GM10248 (cell line): Measurements from ENCODE around the gene PBX3.

ENCODE experiments used
- CTCF ChIA-PET: fragments of 300-600 bp; sonication (Branson Sonifier 250); formaldehyde crosslinking; extraction: SDS; loops from one replicate; lab custom pipeline; 2021; ENCODE audit warnings: antibody characterized with exemption; lab: Yijun Ruan, JAX
- POLR2A ChIA-PET: fragments of 350-650 bp; sonication (Branson Sonifier 250); formaldehyde crosslinking; extraction: SDS; loops from one replicate; lab custom pipeline; 2020; ENCODE audit warnings: antibody characterized with exemption; lab: Yijun Ruan, JAX
- DNase-seq: peaks from one replicate; pipeline ENCODE4 v3.0.0; 2012; ENCODE audit errors: extremely low spot score
- TF ChIP-seq, protein P1 (sequence below): IDR thresholded peaks from 2 replicates; pipeline ENCODE4 v1.5.1; 2012; ENCODE audit warnings: mild to moderate bottlenecking, low read depth; ENCODE audit errors: extremely low read depth, missing control alignments, control extremely low read depth

PBX3 gene

GRCh38 chr9:125963932-125964331 is 216.8 kb downstream of the PBX3 start:
- POLR2A ChIA-PET, result interaction anchor here (0.6 kb wide), 1 partner anchor 29 kb away, joined by 3 read pairs; no protein-coding TSS in a partner anchor
- CTCF ChIA-PET, result no interaction called here
- no peak for DNase-seq
- TF ChIP-seq, protein P1, sequence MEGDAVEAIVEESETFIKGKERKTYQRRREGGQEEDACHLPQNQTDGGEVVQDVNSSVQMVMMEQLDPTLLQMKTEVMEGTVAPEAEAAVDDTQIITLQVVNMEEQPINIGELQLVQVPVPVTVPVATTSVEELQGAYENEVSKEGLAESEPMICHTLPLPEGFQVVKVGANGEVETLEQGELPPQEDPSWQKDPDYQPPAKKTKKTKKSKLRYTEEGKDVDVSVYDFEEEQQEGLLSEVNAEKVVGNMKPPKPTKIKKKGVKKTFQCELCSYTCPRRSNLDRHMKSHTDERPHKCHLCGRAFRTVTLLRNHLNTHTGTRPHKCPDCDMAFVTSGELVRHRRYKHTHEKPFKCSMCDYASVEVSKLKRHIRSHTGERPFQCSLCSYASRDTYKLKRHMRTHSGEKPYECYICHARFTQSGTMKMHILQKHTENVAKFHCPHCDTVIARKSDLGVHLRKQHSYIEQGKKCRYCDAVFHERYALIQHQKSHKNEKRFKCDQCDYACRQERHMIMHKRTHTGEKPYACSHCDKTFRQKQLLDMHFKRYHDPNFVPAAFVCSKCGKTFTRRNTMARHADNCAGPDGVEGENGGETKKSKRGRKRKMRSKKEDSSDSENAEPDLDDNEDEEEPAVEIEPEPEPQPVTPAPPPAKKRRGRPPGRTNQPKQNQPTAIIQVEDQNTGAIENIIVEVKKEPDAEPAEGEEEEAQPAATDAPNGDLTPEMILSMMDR, result no peak

GRCh38 chr9:125964702-125965225 is 217.6 kb downstream of the PBX3 start:
- ChIA-PET POLR2A (interaction anchor here (0.7 kb wide), 1 partner anchor 478 kb away, joined by 3 read pairs; no protein-coding TSS in a partner anchor), CTCF (no interaction called here)
- TF ChIP-seq, protein P1, result no peak
- DNase-seq, result no peak

- ChIA-PET POLR2A (no interaction called here), CTCF (interaction anchor here (1.2 kb wide), 1 partner anchor 9 kb away, joined by 3 read pairs; no protein-coding TSS in a partner anchor)
- TF ChIP-seq, protein P1, result no peak
- DNase-seq, result no peak
Measured at GRCh38 chr9:125965477-125965876, 218.3 kb downstream of the PBX3 start.

DNA sequence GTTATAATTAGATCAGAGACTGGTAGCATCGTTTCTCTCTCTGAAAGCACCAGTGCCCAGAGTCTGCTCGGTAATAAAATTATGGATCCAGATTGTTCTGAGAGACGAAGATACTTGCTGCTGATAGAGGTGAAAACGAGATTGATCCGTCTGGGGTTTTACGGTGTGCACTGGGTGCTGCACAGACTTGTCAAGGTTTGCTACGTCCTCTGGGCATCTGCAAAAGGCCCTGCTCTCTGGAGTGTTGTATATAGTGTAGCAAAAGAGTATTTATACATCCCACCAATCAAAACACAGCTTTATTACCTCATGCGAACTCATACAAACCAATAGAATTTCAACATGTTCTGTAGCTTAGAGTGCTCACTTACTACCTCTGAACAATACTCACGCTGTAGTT is 219.3 kb downstream of the PBX3 start:
- no peak for DNase-seq
- CTCF ChIA-PET, result no interaction called here
- TF ChIP-seq, protein P1, result no peak
- POLR2A ChIA-PET, result no interaction called here

DNA sequence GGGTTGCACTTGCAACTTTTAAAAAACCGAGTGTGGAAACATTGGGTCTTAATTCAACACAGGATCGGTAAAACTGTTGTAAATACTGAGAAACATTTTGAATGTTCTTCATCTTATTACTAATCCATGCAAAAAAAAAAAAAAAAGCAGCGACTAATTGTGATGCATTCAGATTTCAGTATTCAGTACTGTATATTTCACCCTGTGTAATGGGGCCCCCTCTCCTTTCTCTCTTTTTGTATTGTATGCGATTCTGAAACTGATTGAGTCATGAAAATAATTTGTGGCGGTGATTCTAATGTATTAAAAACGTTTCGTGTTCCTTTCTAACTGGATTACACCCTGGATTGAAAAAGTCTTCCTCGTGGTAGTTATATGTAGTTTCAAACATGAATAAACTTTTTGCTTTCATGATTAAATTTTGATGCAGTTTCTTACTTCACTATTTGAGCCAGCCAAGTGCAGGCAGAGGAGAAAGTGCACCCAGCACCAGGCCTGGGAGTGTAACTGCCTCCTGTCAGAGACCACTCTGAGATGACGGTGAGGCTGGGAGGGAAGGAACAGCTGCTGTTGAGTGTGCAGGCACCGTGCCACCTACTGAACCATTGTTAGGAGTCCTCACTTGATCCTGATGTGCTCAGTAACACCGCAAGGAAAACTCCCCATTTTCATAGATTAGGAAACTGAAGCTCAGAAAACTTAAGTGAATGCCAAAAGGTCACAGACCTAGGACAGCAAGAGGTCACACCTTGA is 220.0 kb downstream of the PBX3 start:
- ChIA-PET POLR2A (no interaction called here), CTCF (no interaction called here)
- TF ChIP-seq, protein P1, result no peak
- DNase-seq, result no peak

DNA sequence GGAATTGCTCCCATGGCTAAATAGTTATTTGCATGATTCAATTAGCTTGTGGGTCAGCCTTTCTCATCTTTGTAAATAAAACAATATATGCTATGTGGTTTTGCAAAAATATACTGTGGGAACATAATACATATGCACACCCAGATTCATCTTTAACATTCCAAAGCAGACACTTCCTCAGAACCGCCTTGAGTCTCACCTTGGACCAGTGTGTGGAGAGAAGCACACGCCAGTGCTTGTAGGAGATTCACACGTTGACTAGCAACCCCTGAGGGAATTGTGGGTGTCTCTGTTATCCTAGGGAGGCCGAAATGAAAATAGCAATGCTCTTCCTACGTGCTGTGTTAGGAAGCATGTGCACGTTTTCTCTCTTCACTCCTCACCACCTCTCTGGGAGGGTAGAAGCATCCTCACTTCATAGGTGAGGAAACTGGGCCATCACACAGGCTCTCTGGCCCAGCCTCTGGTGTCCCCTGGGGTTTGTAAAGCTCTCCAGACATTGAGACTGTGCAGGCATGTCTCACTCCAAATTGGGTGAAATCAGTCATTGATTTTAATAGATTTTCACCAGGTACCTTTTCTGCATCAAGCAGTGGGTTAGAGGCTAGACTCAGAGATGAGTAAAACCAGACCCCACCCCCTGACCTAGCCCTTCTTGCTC is 221.7 kb downstream of the PBX3 start:
- no peak for DNase-seq
- TF ChIP-seq, protein P1, result no peak
- ChIA-PET CTCF (no interaction called here), POLR2A (no interaction called here)
